ENCODE data around the gene SPATA9. TPM values are rescaled to one million over a fixed set of nuclear protein-coding genes. Genes with fewer than 3 reads are reported as not detected.

The SPATA9 gene, protein sequence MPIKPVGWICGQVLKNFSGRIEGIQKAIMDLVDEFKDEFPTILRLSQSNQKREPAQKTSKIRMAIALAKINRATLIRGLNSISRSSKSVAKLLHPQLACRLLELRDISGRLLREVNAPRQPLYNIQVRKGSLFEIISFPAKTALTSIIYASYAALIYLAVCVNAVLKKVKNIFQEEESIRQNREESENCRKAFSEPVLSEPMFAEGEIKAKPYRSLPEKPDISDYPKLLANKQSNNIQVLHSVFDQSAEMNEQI
- 0.22 and 0.25 TPM in 2 replicates for total RNA-seq

DNA sequence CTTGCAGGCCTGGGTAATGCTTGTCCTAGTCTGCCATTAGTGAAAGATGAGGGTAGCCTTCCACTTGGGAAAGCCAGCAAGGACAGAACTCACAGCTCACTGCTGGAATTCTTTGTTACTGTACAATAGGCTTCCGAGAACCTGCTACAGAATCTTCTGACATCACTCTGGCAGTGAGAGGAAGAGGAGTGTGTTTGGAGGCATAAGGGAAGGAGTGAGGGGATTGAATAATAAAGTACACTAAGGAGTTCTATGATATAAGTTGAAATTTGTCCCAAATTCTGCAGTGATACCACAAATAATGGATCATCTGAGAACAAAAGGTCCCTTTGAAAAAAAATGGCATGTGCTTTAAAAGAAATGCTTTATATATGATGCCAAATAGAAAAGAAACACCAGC is at the start of gene SPATA9:
SPATA9 (minus strand) TSS at position 101 of the 400 bp plus-strand sequence. CDS start 137 bp downstream, outside the sequence.

DNA sequence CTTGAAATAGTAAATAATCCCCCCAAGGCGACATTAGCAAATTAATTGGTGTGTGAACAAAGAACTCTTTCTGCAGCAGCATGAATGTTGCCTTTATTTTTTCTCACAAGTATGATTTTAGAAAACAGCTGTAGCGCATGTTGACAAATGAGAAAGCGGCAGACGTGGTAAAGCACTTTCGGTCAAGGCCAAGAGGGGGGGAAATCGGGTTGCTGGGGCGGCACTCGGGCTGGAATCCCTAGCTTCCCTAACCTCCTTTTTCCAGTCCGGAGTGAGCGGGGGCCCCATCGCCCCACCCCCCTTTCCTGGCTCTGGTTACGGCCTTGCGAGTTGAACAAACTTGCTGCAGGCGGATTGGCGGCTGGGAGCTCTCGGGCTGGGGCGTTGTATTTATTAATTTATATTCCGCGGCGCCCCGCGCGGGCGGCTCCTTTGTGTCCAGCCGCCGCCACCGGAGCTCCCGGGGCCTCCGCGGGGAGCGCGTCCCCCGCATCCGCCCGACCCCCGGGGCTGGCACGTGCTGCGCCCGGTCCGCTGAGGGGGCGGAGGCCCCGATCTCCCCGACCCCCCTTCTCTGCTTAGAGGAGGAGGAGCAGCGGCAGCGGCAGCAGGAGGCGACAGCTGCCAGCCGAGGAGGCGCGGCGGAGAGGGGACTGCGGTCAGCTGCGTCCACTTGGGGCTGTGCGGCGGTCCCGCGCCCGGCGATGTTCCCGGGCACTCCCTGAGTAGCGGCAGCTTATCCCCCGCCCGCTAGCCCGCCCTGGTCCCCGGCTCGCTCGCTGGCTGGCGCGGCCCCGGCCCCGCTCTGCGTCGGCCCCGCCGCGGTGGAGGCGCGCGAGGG is 48.2 kb upstream of the SPATA9 start, which contains the start of gene RHOBTB3:
RHOBTB3 (plus strand) TSS at position 607 of the 841 bp plus-strand sequence. CDS start 347 bp downstream, outside the sequence.

DNA sequence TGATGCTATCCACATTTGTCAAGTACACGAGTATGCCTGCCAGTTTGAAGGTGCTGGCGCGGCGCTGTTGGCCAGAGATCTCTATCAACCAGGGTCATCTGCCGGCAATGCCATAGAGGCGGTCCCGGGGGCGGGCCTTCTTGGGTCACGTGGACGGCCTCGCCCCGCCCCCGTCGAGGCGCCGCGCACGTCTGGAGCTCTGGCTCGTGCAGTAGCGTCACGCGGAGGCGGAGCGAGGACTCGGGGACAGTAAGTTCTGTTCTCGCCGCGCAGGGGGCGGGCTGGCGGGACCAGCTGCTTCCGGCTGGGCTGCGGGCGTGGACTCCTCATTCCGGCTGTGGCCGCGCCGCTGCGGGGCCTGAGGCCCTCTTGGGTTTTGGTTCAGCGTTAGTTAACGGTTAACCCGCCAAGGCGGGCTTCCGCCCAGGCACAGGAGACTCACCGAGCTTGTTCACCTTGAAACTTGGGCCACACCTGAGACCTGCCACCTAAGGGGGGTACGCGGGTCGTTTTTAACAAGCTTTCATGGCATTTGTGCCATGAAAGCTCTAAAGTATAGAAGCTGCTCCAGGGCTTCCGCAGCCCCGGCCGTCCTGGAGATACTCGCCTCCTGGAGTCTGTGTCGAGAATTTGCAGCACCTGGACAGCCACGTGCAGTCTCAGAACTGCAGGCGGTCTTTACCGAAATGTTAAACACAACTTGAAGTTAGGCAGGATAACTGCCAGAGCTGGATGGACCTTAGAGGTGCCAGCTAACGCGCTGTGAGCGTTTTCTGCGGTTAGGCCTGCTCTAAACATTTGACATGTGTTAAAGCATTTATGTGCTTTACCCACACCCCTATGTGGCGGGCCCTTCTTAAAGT is 36.0 kb downstream of the SPATA9 start, which contains the start of gene RFESD:
RFESD (plus strand) TSS at position 209 of the 863 bp plus-strand sequence. CDS start 5,495 bp downstream, outside the sequence.

DNA sequence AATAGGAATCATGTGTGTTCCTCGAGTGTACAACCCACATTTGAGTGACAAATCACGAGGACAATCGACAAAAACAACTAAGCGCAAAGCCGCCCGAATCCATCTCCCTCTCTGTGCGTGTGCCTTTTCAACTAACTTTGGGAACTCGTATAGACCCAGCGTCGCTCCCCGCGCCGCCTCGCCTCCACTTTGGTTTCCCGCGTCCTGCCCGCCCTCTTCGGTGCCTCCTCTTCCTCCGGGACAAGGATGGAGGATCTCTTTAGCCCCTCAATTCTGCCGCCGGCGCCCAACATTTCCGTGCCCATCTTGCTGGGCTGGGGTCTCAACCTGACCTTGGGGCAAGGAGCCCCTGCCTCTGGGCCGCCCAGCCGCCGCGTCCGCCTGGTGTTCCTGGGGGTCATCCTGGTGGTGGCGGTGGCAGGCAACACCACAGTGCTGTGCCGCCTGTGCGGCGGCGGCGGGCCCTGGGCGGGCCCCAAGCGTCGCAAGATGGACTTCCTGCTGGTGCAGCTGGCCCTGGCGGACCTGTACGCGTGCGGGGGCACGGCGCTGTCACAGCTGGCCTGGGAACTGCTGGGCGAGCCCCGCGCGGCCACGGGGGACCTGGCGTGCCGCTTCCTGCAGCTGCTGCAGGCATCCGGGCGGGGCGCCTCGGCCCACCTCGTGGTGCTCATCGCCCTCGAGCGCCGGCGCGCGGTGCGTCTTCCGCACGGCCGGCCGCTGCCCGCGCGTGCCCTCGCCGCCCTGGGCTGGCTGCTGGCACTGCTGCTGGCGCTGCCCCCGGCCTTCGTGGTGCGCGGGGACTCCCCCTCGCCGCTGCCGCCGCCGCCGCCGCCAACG is 62.5 kb downstream of the SPATA9 start, which contains the start of gene GPR150:
GPR150 (plus strand) TSS at position 58 of the 840 bp plus-strand sequence; CDS start at position 247, 189 bp downstream.

Other genes with a start within 250 kb of the SPATA9 start
- 190 and 197 TPM in 2 replicates for gene SKIC3, start 128.0 kb downstream of the SPATA9 start, total RNA-seq
- 11.1 and 12.2 TPM in 2 replicates for gene ARSK, start 127.9 kb downstream of the SPATA9 start, total RNA-seq
- 0.12 and 0.33 TPM in 2 replicates for gene GPR150, start 62.9 kb downstream of the SPATA9 start, total RNA-seq
- gene RFESD, start 36.2 kb downstream of the SPATA9 start, total RNA-seq: 3.5 and 4.0 TPM in 2 replicates
- gene RHOBTB3, start 48.3 kb upstream of the SPATA9 start, total RNA-seq: 220 and 313 TPM in 2 replicates
- gene GLRX, start 139.7 kb upstream of the SPATA9 start, total RNA-seq: 47.9 and 49.9 TPM in 2 replicates